Pancreas (tissue), 10 donors: ENCODE measurements around the gene SAMD13. TPM values are rescaled to one million over a fixed set of nuclear protein-coding genes. Genes with fewer than 3 reads are reported as not detected.

Experiments used
- ATAC-seq, 4 donors: fragments of 200-7000 bp; cut with Tn5 transposase; one replicate each; pipeline versions ENCODE4 v1.8.0 to v1.9.1; 2020; ENCODE audit warnings: mild to moderate bottlenecking in 4 of 4, moderate library complexity in 4 of 4
- DNase-seq, 6 donors: peaks; one replicate each; pipeline ENCODE4 v3.0.0-alpha.2; 2020
- FAIRE-seq: peaks from 2 replicates; lab custom pipeline; 2012; peaks lifted over from hg19 to GRCh38; lab: Jason Lieb, UNC
- H3K27ac ChIP-seq, 4 donors: fragments of 200-600 bp; sonication (generic); 1 replicate in 3 of 4; 2 replicates in 1 of 4; pipeline versions ENCODE4 v1.5.0 to v1.8.0; 2020
- H3K27me3 ChIP-seq, 4 donors: fragments of 200-600 bp; one replicate each; pipeline ENCODE4 v1.8.0; 2021
- H3K36me3 ChIP-seq, 3 donors: fragments of 200-600 bp; sonication (generic) in 1 of 3; one replicate each; pipeline versions ENCODE4 v1.5.0 to v1.8.0; 2020 to 2021
- H3K4me1 ChIP-seq, 3 donors: fragments of 200-600 bp; one replicate each; pipeline ENCODE4 v1.8.0; 2021
- H3K4me3 ChIP-seq, 4 donors: fragments of 200-600 bp; sonication (generic) in 2 of 4; one replicate each; pipeline versions ENCODE4 v1.5.0 to v1.8.0; 2020 to 2021
- H3K9me3 ChIP-seq, 4 donors: fragments of 200-600 bp; one replicate each; pipeline ENCODE4 v1.8.0; 2021
- CTCF ChIP-seq, 4 donors: fragments of 200-600 bp; sonication (generic) in 3 of 4; IDR thresholded peaks; one replicate each; pipeline versions ENCODE4 v1.5.0 to v1.8.0; 2021; ENCODE audit warnings: antibody characterized with exemption in 4 of 4
- WGBS, 2 donors: extraction: QIAGEN DNeasy Blood & Tissue Kit; methylation state at CpG; one replicate each; pipeline ENCODE4 v1.1.7; 2013; 5-methylcytosine and 5-hydroxymethylcytosine counted together
- intact Hi-C, 3 donors: fragments of 100-400 bp; cut with DNase I; formaldehyde crosslinking; loops; one replicate each; pipeline versions ENCODE4 v1.11.1 to v1.14.2; 2022
- polyA plus RNA-seq, 2 donors: library from polyadenylated mRNA; stranded (reverse); fragments of 200-250 nt; gene quantifications; one replicate each; pipeline ENCODE4 v1.2.3, GENCODE V29; 2013
- total RNA-seq, 6 donors: library from RNA; stranded (reverse); fragmentation: NEBNext Ultra II Directional in 4 of 6; extraction: Animal tissue kit (Norgen Biotek cat#: 25700) in 4 of 6; gene quantifications; one replicate each; pipeline versions ENCODE4 v1.2.1 to v1.2.4, GENCODE V29; 2021 to 2023
- donor health status: healthy with polysubstance abuse.
- donor health status: DM: no; HTN: no; CAD: no; lungs with moderate emphysema.
- donor health status: DM: no; HTN: no; CAD: no.
- donor health status: control.
- donor health status: control.
- donor health status: Bipolar disorder and iron deficiency.
- donor health status: DM: yes; HTN: yes; CAD: no.
- donor health status: DM: no; HTN: no; CAD: no.
- donor health status: DM: no; HTN: no; CAD: no.
- donor health status: DM: yes; HTN: yes; CAD: no.

Gene SAMD13
- total and polyA plus RNA-seq, 8 donors: 0.57 to 2.6 (median 0.67) TPM

GRCh38 chr1:84268346-84268745 lies 33.2 kb upstream of the SAMD13 start:
- no peak for FAIRE-seq
- no peaks in the 10 kb centered on the region for H3K36me3 ChIP-seq
- no peak for ATAC-seq
- intact Hi-C loops: no loop called here
- no peak for DNase-seq
- no peak for TF ChIP-seq CTCF (IDR thresholded peaks at IDR 0.05)
- H3K4me3 ChIP-seq: no peak overlapping the region
- H3K9me3 ChIP-seq: no peaks in the 10 kb centered on the region
- H3K4me1 ChIP-seq: peaks cover 16 to 20% (median 17%) of the 10 kb centered on the region in 3 donors
- H3K27me3 ChIP-seq: no peaks in the 10 kb centered on the region
- no peak overlapping the region for H3K27ac ChIP-seq
- 80% methylated on average over 1 of the region's 1 CpG for WGBS, 2 donors

- intact Hi-C loops: no loop called here
- H3K36me3 ChIP-seq: no peaks in the 10 kb centered on the region
- no peak for TF ChIP-seq CTCF (IDR thresholded peaks at IDR 0.05)
- 21% methylated on average over 2 of the region's 2 CpGs for WGBS, 2 donors
- H3K27me3 ChIP-seq: no peaks in the 10 kb centered on the region
- DNase-seq (no peak), FAIRE-seq (peak; percentile 9), ATAC-seq (no peak)
- no peak overlapping the region for H3K27ac ChIP-seq
- no peaks in the 10 kb centered on the region for H3K9me3 ChIP-seq
- H3K4me1 ChIP-seq: peaks cover 16 to 20% (median 17%) of the 10 kb centered on the region in 3 donors
- H3K4me3 ChIP-seq: no peak overlapping the region
Observed at GRCh38 chr1:84269306-84269705, 32.2 kb upstream of the SAMD13 start.

DNA sequence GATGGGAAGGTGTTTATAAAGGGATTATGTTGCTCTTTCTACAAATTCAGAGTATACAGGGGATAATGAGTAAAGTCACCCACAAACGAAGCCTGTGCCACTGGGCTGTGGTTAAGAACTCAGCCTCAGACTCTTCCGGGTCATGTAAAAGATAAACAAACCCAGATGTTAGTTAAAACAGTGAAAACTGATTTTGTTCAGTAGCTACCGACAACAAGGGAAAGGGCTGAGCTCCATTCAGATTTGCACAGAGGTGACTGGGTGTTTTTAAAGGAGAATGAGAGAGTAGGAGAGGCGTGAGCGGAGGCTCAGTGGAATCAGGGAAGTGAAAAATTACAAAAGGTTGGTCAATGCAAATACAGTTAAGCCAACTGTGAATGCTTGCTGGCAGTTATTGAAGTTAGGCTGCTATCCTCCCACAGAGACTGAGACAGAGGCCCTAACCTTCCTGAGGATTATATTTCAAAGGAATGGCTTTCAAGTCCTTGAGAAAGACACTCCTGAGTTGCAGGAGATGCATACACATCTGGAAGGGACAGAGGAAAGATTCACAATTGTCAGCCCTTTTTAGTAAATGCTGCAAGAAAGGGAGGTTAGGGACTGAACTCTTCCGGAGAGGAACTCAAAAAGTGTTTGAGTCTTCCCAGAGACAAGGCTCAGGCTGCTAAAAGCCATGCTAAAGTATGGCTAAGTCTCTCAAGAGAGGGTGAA lies 29.9 kb upstream of the SAMD13 start:
- H3K4me1 ChIP-seq: peaks cover 16 to 20% (median 17%) of the 10 kb centered on the region in 3 donors
- TF ChIP-seq CTCF (IDR thresholded peaks at IDR 0.05): no peak
- peak; percentile 53 to 80 (median 68) for ATAC-seq
- H3K27me3 ChIP-seq: no peaks in the 10 kb centered on the region
- WGBS, 2 donors: 35 to 39% methylated on average over 6 of the region's 6 CpGs
- H3K27ac ChIP-seq: peak overlapping the region; percentile 20 to 71 (median 26)
- H3K9me3 ChIP-seq: no peaks in the 10 kb centered on the region
- no peaks in the 10 kb centered on the region for H3K36me3 ChIP-seq
- H3K4me3 ChIP-seq: no peak overlapping the region
- DNase-seq: no peak
- FAIRE-seq: no peak
- intact Hi-C loops: no loop called here

DNA sequence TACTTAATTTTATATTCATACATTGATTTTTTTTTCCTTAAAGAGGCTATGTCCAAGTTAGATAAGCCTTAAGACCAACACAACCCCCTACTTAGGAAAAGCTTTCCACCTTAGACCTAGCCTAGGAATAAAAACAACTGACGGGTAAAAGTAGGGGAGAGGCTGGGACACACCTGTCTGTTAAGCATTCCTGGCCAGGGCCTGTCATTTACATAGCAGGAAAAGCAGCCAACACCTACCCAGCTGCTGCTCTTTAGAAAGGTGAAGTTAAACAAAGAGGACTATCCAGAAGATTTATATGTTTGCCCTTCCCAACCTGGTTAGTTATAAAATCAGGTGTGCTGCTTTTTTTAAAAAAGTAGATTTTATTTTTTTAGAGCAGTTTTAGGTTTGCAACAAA lies 29.1 kb upstream of the SAMD13 start:
- no peaks in the 10 kb centered on the region for H3K27me3 ChIP-seq
- no peak for TF ChIP-seq CTCF (IDR thresholded peaks at IDR 0.05)
- 4 to 14% methylated on average over 1 of the region's 1 CpG for WGBS, 2 donors
- peaks cover 16 to 20% (median 17%) of the 10 kb centered on the region in 3 donors for H3K4me1 ChIP-seq
- FAIRE-seq (peak; percentile 68), DNase-seq (peak in 3 of 6 donors; percentile 27 to 66 (median 41)), ATAC-seq (peak; percentile 83 to 96 (median 93))
- intact Hi-C loops: no loop called here
- no peaks in the 10 kb centered on the region for H3K36me3 ChIP-seq
- peak overlapping the region in 2 of 4 donors; percentile 20 to 71 for H3K27ac ChIP-seq
- no peak overlapping the region for H3K4me3 ChIP-seq
- no peaks in the 10 kb centered on the region for H3K9me3 ChIP-seq
